GM23338 (cell line): ENCODE data around the gene GOLGA6B. TPM values are rescaled to one million over a fixed set of nuclear protein-coding genes. Genes with fewer than 3 reads are reported as not detected.

Source experiments
- ATAC-seq: fragments of 200-7000 bp; cut with Tn5 transposase; 3 replicates; pipeline ENCODE4 v1.9.1; 2020
- DNase-seq: peaks from one replicate; pipeline ENCODE4 v3.0.0-alpha.2; 2015; ENCODE audit warnings: low spot score
- H2AFZ ChIP-seq: fragments of 200-600 bp; sonication (generic); 2 replicates; pipeline ENCODE4 v1.8.0; 2016; ENCODE audit warnings: antibody characterized with exemption, mild to moderate bottlenecking, moderate library complexity
- H3F3A ChIP-seq: fragments of 200-600 bp; sonication (generic); replicated peaks from 2 replicates; pipeline ENCODE4 v1.8.0; 2017; ENCODE audit warnings: antibody characterized with exemption, mixed run types, low read depth
- H3K27ac ChIP-seq: fragments of 200-600 bp; sonication (generic); 2 replicates; pipeline ENCODE4 v1.6.1; 2016; ENCODE audit warnings: low read depth
- H3K27me3 ChIP-seq: fragments of 200-600 bp; sonication (generic); 2 replicates; pipeline ENCODE4 v1.8.0; 2016; ENCODE audit warnings: mild to moderate bottlenecking, mixed run types, moderate library complexity; ENCODE audit not compliant: insufficient read depth
- H3K36me3 ChIP-seq: fragments of 200-600 bp; sonication (generic); 2 replicates; pipeline ENCODE4 v1.8.0; 2016; ENCODE audit warnings: mild to moderate bottlenecking; ENCODE audit not compliant: insufficient read depth
- H3K4me1 ChIP-seq: fragments of 200-600 bp; sonication (generic); 2 replicates; pipeline ENCODE4 v1.8.0; 2016; ENCODE audit warnings: mild to moderate bottlenecking, moderate library complexity; ENCODE audit not compliant: insufficient read depth
- H3K4me2 ChIP-seq: fragments of 200-600 bp; sonication (generic); 2 replicates; pipeline ENCODE4 v1.7.1; 2017; ENCODE audit warnings: mixed run types
- H3K4me3 ChIP-seq: fragments of 200-600 bp; sonication (generic); 2 replicates; pipeline ENCODE4 v1.6.1; 2016; ENCODE audit warnings: mixed run types
- H3K79me2 ChIP-seq: fragments of 200-600 bp; sonication (generic); replicated peaks from 2 replicates; pipeline ENCODE4 v1.8.0; 2017; ENCODE audit warnings: mild to moderate bottlenecking; ENCODE audit not compliant: insufficient read depth
- H3K9me2 ChIP-seq: fragments of 200-600 bp; sonication (generic); 2 replicates; pipeline ENCODE4 v1.8.0; 2017; ENCODE audit not compliant: insufficient read depth
- H4K20me1 ChIP-seq: fragments of 200-600 bp; sonication (generic); replicated peaks from 2 replicates; pipeline ENCODE4 v1.8.0; 2017; ENCODE audit warnings: mild to moderate bottlenecking; ENCODE audit not compliant: insufficient read depth
- H3K27ac Mint-ChIP-seq: 2 replicates; pipeline ENCODE4 v1.8.0; 2020; ENCODE audit warnings: inconsistent platforms, mild to moderate bottlenecking, moderate library complexity, mixed read lengths
- H3K27me3 Mint-ChIP-seq: 3 replicates; pipeline ENCODE4 v1.8.0; 2022; ENCODE audit warnings: low read depth, mild to moderate bottlenecking, moderate library complexity, mixed read lengths, inconsistent platforms; ENCODE audit not compliant: insufficient read depth, poor library complexity
- H3K36me3 Mint-ChIP-seq: 3 replicates; pipeline ENCODE4 v1.8.0; 2021; ENCODE audit warnings: low read depth, mild to moderate bottlenecking, inconsistent platforms, moderate library complexity, mixed read lengths
- H3K4me1 Mint-ChIP-seq: 3 replicates; pipeline ENCODE4 v1.8.0; 2020; ENCODE audit warnings: mild to moderate bottlenecking, inconsistent platforms, mixed read lengths
- H3K4me3 Mint-ChIP-seq: 3 replicates; pipeline ENCODE4 v1.8.0; 2021; ENCODE audit warnings: moderate library complexity, mild to moderate bottlenecking, inconsistent platforms, mixed read lengths
- H3K9me3 Mint-ChIP-seq: 3 replicates; pipeline ENCODE4 v1.8.0; 2020; ENCODE audit warnings: moderate library complexity, mild to moderate bottlenecking, inconsistent platforms, mixed read lengths
- CREB1 ChIP-seq: fragments of 250-450 bp; sonication (Bioruptor Pico); IDR thresholded peaks from 2 replicates; pipeline ENCODE4 v1.5.0; 2020; ENCODE audit warnings: low read depth, mild to moderate bottlenecking, moderate library complexity
- EZH2 ChIP-seq: fragments of 200-600 bp; sonication (generic); IDR thresholded peaks from one replicate; pipeline ENCODE4 v1.8.0; 2017; ENCODE audit warnings: antibody characterized with exemption, mild to moderate bottlenecking, low read depth; ENCODE audit not compliant: unreplicated experiment
- JUNB ChIP-seq: IDR thresholded peaks from one replicate; pipeline ENCODE4 v1.6.1; 2016; ENCODE audit warnings: antibody characterized with exemption; ENCODE audit not compliant: unreplicated experiment
- NANOG ChIP-seq: IDR thresholded peaks from 2 replicates; pipeline ENCODE4 v1.6.1; 2016; ENCODE audit warnings: antibody characterized with exemption, borderline replicate concordance
- POLR2AphosphoS5 ChIP-seq: IDR thresholded peaks from 2 replicates; pipeline ENCODE4 v1.6.1; 2016; ENCODE audit warnings: antibody characterized with exemption, low read depth
- STAT1 ChIP-seq: IDR thresholded peaks from one replicate; pipeline ENCODE4 v1.6.1; 2016; ENCODE audit warnings: antibody characterized with exemption; ENCODE audit not compliant: unreplicated experiment
- ZNF331 ChIP-seq: fragments of 250-450 bp; sonication (Bioruptor Pico); IDR thresholded peaks from 2 replicates; pipeline ENCODE4 v1.5.0; 2020; ENCODE audit warnings: low read depth, mild to moderate bottlenecking, moderate library complexity
- polyA plus RNA-seq: library from polyadenylated mRNA; unstranded; fragments of >200 nt; fragmentation: Nextera tagmentation; extraction: Ambion mirVana; gene quantifications from 2 replicates; pipeline ENCODE4 v1.2.1, GENCODE V29; 2016
- total RNA-seq: library from RNA; depleted of rRNA; stranded (reverse); fragments of >200 nt; shearing (Covaris generic); gene quantifications from 2 replicates; pipeline ENCODE4 v1.2.3, GENCODE V29; 2014
- TF ChIP-seq, protein P1 (sequence below): fragments of 250-450 bp; sonication (Bioruptor Pico); IDR thresholded peaks from 2 replicates; pipeline ENCODE4 v1.5.0; 2020; ENCODE audit warnings: mild to moderate bottlenecking, moderate library complexity
- TF ChIP-seq, protein P2 (sequence below): IDR thresholded peaks from one replicate; pipeline ENCODE4 v1.6.1; 2018; ENCODE audit warnings: antibody characterized with exemption; ENCODE audit not compliant: unreplicated experiment

The GOLGA6B gene
- total and polyA plus RNA-seq, 2 experiments from 2014 or later: 0.65 TPM; not detected in 1

DNA sequence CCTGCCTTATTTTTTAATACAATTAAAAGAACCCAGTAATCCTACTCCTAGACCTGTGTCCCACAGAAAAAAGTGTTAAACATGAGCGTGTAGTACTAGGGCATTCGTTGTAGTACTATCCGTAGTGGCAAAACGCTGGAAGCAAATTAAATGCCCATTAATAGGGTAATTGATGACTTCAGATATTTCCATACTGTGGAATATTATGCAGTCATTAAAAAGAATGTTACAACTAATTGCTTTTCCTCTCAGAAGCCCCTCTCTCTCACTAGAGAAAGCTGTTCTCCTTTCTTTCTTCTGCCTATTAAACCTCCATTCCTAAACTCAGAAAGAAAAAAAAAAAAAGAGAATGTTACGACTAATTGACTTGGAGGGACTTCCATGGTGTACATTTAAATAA, 34.2 kb downstream of the GOLGA6B start:
- Histone ChIP-seq H3K4me2 (no peak overlapping the region), H4K20me1 (no peaks in the 10 kb centered on the region), H3K27me3 (no peaks in the 10 kb centered on the region), H2AFZ (no peak overlapping the region), H3K36me3 (no peaks in the 10 kb centered on the region), H3K27ac (no peak overlapping the region), H3K4me1 (peaks cover 5% of the 10 kb centered on the region; the same call in 1 of the 2 replicates), H3K79me2 (peaks cover 51% of the 10 kb centered on the region), H3K9me2 (no peaks in the 10 kb centered on the region), H3F3A (peaks cover 10% of the 10 kb centered on the region), H3K4me3 (no peak overlapping the region)
- Mint-ChIP-seq H3K9me3 (no peaks in the 10 kb centered on the region; the same call in 2 of the 3 replicates), H3K36me3 (no peaks in the 10 kb centered on the region), H3K4me1 (peaks cover 6% of the 10 kb centered on the region; the same call in 2 of the 3 replicates), H3K27me3 (peaks cover 8% of the 10 kb centered on the region), H3K4me3 (no peak overlapping the region), H3K27ac (no peak overlapping the region)
- ATAC-seq: no peak
- TF ChIP-seq POLR2AphosphoS5 (no peak), EZH2 (no peak), ZNF331 (CRISPR knock-in tag) (no peak), STAT1 (no peak), JUNB (no peak), NANOG (no peak), CREB1 (no peak)
- TF ChIP-seq, protein P1, sequence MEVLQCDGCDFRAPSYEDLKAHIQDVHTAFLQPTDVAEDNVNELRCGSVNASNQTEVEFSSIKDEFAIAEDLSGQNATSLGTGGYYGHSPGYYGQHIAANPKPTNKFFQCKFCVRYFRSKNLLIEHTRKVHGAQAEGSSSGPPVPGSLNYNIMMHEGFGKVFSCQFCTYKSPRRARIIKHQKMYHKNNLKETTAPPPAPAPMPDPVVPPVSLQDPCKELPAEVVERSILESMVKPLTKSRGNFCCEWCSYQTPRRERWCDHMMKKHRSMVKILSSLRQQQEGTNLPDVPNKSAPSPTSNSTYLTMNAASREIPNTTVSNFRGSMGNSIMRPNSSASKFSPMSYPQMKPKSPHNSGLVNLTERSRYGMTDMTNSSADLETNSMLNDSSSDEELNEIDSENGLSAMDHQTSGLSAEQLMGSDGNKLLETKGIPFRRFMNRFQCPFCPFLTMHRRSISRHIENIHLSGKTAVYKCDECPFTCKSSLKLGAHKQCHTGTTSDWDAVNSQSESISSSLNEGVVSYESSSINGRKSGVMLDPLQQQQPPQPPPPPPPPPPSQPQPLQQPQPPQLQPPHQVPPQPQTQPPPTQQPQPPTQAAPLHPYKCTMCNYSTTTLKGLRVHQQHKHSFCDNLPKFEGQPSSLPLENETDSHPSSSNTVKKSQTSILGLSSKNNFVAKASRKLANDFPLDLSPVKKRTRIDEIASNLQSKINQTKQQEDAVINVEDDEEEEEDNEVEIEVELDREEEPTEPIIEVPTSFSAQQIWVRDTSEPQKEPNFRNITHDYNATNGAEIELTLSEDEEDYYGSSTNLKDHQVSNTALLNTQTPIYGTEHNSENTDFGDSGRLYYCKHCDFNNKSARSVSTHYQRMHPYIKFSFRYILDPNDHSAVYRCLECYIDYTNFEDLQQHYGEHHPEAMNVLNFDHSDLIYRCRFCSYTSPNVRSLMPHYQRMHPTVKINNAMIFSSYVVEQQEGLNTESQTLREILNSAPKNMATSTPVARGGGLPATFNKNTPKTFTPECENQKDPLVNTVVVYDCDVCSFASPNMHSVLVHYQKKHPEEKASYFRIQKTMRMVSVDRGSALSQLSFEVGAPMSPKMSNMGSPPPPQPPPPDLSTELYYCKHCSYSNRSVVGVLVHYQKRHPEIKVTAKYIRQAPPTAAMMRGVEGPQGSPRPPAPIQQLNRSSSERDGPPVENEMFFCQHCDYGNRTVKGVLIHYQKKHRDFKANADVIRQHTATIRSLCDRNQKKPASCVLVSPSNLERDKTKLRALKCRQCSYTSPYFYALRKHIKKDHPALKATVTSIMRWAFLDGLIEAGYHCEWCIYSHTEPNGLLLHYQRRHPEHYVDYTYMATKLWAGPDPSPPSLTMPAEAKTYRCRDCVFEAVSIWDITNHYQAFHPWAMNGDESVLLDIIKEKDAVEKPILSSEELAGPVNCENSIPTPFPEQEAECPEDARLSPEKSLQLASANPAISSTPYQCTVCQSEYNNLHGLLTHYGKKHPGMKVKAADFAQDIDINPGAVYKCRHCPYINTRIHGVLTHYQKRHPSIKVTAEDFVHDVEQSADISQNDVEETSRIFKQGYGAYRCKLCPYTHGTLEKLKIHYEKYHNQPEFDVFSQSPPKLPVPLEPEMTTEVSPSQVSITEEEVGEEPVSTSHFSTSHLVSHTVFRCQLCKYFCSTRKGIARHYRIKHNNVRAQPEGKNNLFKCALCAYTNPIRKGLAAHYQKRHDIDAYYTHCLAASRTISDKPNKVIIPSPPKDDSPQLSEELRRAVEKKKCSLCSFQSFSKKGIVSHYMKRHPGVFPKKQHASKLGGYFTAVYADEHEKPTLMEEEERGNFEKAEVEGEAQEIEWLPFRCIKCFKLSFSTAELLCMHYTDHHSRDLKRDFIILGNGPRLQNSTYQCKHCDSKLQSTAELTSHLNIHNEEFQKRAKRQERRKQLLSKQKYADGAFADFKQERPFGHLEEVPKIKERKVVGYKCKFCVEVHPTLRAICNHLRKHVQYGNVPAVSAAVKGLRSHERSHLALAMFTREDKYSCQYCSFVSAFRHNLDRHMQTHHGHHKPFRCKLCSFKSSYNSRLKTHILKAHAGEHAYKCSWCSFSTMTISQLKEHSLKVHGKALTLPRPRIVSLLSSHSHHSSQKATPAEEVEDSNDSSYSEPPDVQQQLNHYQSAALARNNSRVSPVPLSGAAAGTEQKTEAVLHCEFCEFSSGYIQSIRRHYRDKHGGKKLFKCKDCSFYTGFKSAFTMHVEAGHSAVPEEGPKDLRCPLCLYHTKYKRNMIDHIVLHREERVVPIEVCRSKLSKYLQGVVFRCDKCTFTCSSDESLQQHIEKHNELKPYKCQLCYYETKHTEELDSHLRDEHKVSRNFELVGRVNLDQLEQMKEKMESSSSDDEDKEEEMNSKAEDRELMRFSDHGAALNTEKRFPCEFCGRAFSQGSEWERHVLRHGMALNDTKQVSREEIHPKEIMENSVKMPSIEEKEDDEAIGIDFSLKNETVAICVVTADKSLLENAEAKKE (CRISPR knock-in tag): no peak
- TF ChIP-seq, protein P2, sequence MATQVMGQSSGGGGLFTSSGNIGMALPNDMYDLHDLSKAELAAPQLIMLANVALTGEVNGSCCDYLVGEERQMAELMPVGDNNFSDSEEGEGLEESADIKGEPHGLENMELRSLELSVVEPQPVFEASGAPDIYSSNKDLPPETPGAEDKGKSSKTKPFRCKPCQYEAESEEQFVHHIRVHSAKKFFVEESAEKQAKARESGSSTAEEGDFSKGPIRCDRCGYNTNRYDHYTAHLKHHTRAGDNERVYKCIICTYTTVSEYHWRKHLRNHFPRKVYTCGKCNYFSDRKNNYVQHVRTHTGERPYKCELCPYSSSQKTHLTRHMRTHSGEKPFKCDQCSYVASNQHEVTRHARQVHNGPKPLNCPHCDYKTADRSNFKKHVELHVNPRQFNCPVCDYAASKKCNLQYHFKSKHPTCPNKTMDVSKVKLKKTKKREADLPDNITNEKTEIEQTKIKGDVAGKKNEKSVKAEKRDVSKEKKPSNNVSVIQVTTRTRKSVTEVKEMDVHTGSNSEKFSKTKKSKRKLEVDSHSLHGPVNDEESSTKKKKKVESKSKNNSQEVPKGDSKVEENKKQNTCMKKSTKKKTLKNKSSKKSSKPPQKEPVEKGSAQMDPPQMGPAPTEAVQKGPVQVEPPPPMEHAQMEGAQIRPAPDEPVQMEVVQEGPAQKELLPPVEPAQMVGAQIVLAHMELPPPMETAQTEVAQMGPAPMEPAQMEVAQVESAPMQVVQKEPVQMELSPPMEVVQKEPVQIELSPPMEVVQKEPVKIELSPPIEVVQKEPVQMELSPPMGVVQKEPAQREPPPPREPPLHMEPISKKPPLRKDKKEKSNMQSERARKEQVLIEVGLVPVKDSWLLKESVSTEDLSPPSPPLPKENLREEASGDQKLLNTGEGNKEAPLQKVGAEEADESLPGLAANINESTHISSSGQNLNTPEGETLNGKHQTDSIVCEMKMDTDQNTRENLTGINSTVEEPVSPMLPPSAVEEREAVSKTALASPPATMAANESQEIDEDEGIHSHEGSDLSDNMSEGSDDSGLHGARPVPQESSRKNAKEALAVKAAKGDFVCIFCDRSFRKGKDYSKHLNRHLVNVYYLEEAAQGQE: no peak
- DNase-seq: no peak
